ENCODE results near the gene F13A1.

DNA sequence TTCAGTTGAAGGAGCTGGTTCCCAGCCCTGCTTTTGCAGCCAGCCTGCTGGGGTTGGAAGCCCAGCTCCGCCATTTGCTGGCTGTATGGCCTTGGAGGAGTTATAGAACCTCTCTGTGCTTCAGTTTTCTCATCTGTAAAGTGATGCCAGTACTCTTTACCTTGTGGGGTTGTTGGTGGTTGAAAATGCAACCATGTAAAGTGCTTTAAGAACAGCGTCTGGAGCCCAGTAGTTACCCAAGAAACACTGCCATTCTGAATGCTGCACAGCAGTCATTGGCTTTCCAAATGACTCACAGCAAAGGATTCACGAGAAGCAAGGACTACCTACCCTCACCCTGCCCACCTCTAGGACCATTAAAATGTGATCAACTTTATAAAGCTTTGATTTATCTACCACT, 154.4 kb downstream of the F13A1 start:
- TF ChIP-seq, protein P1, sequence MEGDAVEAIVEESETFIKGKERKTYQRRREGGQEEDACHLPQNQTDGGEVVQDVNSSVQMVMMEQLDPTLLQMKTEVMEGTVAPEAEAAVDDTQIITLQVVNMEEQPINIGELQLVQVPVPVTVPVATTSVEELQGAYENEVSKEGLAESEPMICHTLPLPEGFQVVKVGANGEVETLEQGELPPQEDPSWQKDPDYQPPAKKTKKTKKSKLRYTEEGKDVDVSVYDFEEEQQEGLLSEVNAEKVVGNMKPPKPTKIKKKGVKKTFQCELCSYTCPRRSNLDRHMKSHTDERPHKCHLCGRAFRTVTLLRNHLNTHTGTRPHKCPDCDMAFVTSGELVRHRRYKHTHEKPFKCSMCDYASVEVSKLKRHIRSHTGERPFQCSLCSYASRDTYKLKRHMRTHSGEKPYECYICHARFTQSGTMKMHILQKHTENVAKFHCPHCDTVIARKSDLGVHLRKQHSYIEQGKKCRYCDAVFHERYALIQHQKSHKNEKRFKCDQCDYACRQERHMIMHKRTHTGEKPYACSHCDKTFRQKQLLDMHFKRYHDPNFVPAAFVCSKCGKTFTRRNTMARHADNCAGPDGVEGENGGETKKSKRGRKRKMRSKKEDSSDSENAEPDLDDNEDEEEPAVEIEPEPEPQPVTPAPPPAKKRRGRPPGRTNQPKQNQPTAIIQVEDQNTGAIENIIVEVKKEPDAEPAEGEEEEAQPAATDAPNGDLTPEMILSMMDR (IDR thresholded peaks at IDR 0.05; ENCODE audit: extremely low read depth in 1 of 2, insufficient read depth in 1 of 2, low read depth in 1 of 2, low read length in 2 of 2) = no peak
- TF ChIP-seq, protein P2, sequence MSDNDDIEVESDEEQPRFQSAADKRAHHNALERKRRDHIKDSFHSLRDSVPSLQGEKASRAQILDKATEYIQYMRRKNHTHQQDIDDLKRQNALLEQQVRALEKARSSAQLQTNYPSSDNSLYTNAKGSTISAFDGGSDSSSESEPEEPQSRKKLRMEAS (IDR thresholded peaks at IDR 0.05; ENCODE audit: insufficient read depth, insufficient read length) = no peak
- TF ChIP-seq EZH2 (IDR thresholded peaks at IDR 0.05; ENCODE audit: borderline replicate concordance, low read depth, low read length, severe bottlenecking) (no peak), FOS (IDR thresholded peaks at IDR 0.05; ENCODE audit: borderline replicate concordance, insufficient read depth, low read length) (no peak), POLR2A (IDR thresholded peaks at IDR 0.05; ENCODE audit: low read depth, low read length) (no peak), POLR2AphosphoS5 (IDR thresholded peaks at IDR 0.05; ENCODE audit: insufficient read depth, low read depth, low read length) (no peak), MYC (IDR thresholded peaks at IDR 0.05; ENCODE audit: low read depth, low read length) (no peak)
